GM23338 (cell line): ENCODE measurements around the gene HTRA1. TPM values are rescaled to one million over a fixed set of nuclear protein-coding genes. Genes with fewer than 3 reads are reported as not detected.

Experiments
- ATAC-seq: fragments of 200-7000 bp; cut with Tn5 transposase; 3 replicates; pipeline ENCODE4 v1.9.1; 2020
- DNase-seq: peaks from one replicate; pipeline ENCODE4 v3.0.0-alpha.2; 2015; ENCODE audit warnings: low spot score
- H2AFZ ChIP-seq: fragments of 200-600 bp; sonication (generic); 2 replicates; pipeline ENCODE4 v1.8.0; 2016; ENCODE audit warnings: antibody characterized with exemption, mild to moderate bottlenecking, moderate library complexity
- H3F3A ChIP-seq: fragments of 200-600 bp; sonication (generic); replicated peaks from 2 replicates; pipeline ENCODE4 v1.8.0; 2017; ENCODE audit warnings: antibody characterized with exemption, mixed run types, low read depth
- H3K27ac ChIP-seq: fragments of 200-600 bp; sonication (generic); 2 replicates; pipeline ENCODE4 v1.6.1; 2016; ENCODE audit warnings: low read depth
- H3K27me3 ChIP-seq: fragments of 200-600 bp; sonication (generic); 2 replicates; pipeline ENCODE4 v1.8.0; 2016; ENCODE audit warnings: mild to moderate bottlenecking, mixed run types, moderate library complexity; ENCODE audit not compliant: insufficient read depth
- H3K36me3 ChIP-seq: fragments of 200-600 bp; sonication (generic); 2 replicates; pipeline ENCODE4 v1.8.0; 2016; ENCODE audit warnings: mild to moderate bottlenecking; ENCODE audit not compliant: insufficient read depth
- H3K4me1 ChIP-seq: fragments of 200-600 bp; sonication (generic); 2 replicates; pipeline ENCODE4 v1.8.0; 2016; ENCODE audit warnings: mild to moderate bottlenecking, moderate library complexity; ENCODE audit not compliant: insufficient read depth
- H3K4me2 ChIP-seq: fragments of 200-600 bp; sonication (generic); 2 replicates; pipeline ENCODE4 v1.7.1; 2017; ENCODE audit warnings: mixed run types
- H3K4me3 ChIP-seq: fragments of 200-600 bp; sonication (generic); 2 replicates; pipeline ENCODE4 v1.6.1; 2016; ENCODE audit warnings: mixed run types
- H3K79me2 ChIP-seq: fragments of 200-600 bp; sonication (generic); replicated peaks from 2 replicates; pipeline ENCODE4 v1.8.0; 2017; ENCODE audit warnings: mild to moderate bottlenecking; ENCODE audit not compliant: insufficient read depth
- H3K9me2 ChIP-seq: fragments of 200-600 bp; sonication (generic); 2 replicates; pipeline ENCODE4 v1.8.0; 2017; ENCODE audit not compliant: insufficient read depth
- H4K20me1 ChIP-seq: fragments of 200-600 bp; sonication (generic); replicated peaks from 2 replicates; pipeline ENCODE4 v1.8.0; 2017; ENCODE audit warnings: mild to moderate bottlenecking; ENCODE audit not compliant: insufficient read depth
- H3K27ac Mint-ChIP-seq: 2 replicates; pipeline ENCODE4 v1.8.0; 2020; ENCODE audit warnings: inconsistent platforms, mild to moderate bottlenecking, moderate library complexity, mixed read lengths
- H3K27me3 Mint-ChIP-seq: 3 replicates; pipeline ENCODE4 v1.8.0; 2022; ENCODE audit warnings: low read depth, mild to moderate bottlenecking, moderate library complexity, mixed read lengths, inconsistent platforms; ENCODE audit not compliant: insufficient read depth, poor library complexity
- H3K36me3 Mint-ChIP-seq: 3 replicates; pipeline ENCODE4 v1.8.0; 2021; ENCODE audit warnings: low read depth, mild to moderate bottlenecking, inconsistent platforms, moderate library complexity, mixed read lengths
- H3K4me1 Mint-ChIP-seq: 3 replicates; pipeline ENCODE4 v1.8.0; 2020; ENCODE audit warnings: mild to moderate bottlenecking, inconsistent platforms, mixed read lengths
- H3K4me3 Mint-ChIP-seq: 3 replicates; pipeline ENCODE4 v1.8.0; 2021; ENCODE audit warnings: moderate library complexity, mild to moderate bottlenecking, inconsistent platforms, mixed read lengths
- H3K9me3 Mint-ChIP-seq: 3 replicates; pipeline ENCODE4 v1.8.0; 2020; ENCODE audit warnings: moderate library complexity, mild to moderate bottlenecking, inconsistent platforms, mixed read lengths
- CREB1 ChIP-seq: fragments of 250-450 bp; sonication (Bioruptor Pico); IDR thresholded peaks from 2 replicates; pipeline ENCODE4 v1.5.0; 2020; ENCODE audit warnings: low read depth, mild to moderate bottlenecking, moderate library complexity
- EZH2 ChIP-seq: fragments of 200-600 bp; sonication (generic); IDR thresholded peaks from one replicate; pipeline ENCODE4 v1.8.0; 2017; ENCODE audit warnings: antibody characterized with exemption, mild to moderate bottlenecking, low read depth; ENCODE audit not compliant: unreplicated experiment
- EZH2phosphoT487 ChIP-seq: fragments of 200-600 bp; sonication (generic); IDR thresholded peaks from one replicate; pipeline ENCODE4 v1.8.1; 2018; ENCODE audit warnings: antibody characterized with exemption; ENCODE audit not compliant: unreplicated experiment
- JUNB ChIP-seq: IDR thresholded peaks from one replicate; pipeline ENCODE4 v1.6.1; 2016; ENCODE audit warnings: antibody characterized with exemption; ENCODE audit not compliant: unreplicated experiment
- POLR2AphosphoS5 ChIP-seq: IDR thresholded peaks from 2 replicates; pipeline ENCODE4 v1.6.1; 2016; ENCODE audit warnings: antibody characterized with exemption, low read depth
- REST ChIP-seq: IDR thresholded peaks from one replicate; pipeline ENCODE4 v1.6.1; 2018; ENCODE audit warnings: antibody characterized with exemption; ENCODE audit not compliant: unreplicated experiment
- ZNF114 ChIP-seq: fragments of 250-450 bp; sonication (Bioruptor Pico); IDR thresholded peaks from 2 replicates; pipeline ENCODE4 v1.5.0; 2020; ENCODE audit warnings: mild to moderate bottlenecking, moderate library complexity
- polyA plus RNA-seq: library from polyadenylated mRNA; unstranded; fragments of >200 nt; fragmentation: Nextera tagmentation; extraction: Ambion mirVana; gene quantifications from 2 replicates; pipeline ENCODE4 v1.2.1, GENCODE V29; 2016
- total RNA-seq: library from RNA; depleted of rRNA; stranded (reverse); fragments of >200 nt; shearing (Covaris generic); gene quantifications from 2 replicates; pipeline ENCODE4 v1.2.3, GENCODE V29; 2014
- TF ChIP-seq, protein P1 (sequence below): fragments of 250-450 bp; sonication (Bioruptor Pico); IDR thresholded peaks from 2 replicates; pipeline ENCODE4 v1.5.0; 2020; ENCODE audit warnings: mild to moderate bottlenecking, moderate library complexity
- TF ChIP-seq, protein P2 (sequence below): IDR thresholded peaks from 2 replicates; pipeline ENCODE4 v1.6.1; 2016; ENCODE audit warnings: antibody characterized with exemption
- TF ChIP-seq, protein P3 (sequence below), 2 experiments: fragments of 200-600 bp in 1 of 2; sonication (generic) in 1 of 2; conservative IDR thresholded peaks; 2 replicates each; pipeline versions ENCODE4 v1.5.1 to v1.6.1; 2016 to 2017; ENCODE audit warnings: antibody characterized with exemption in 2 of 2, low read depth in 2 of 2, mild to moderate bottlenecking in 2 of 2, moderate library complexity in 1 of 2

HTRA1 gene
- total and polyA plus RNA-seq, 2 experiments from 2014 or later, result 8.1 to 16.1 TPM

DNA sequence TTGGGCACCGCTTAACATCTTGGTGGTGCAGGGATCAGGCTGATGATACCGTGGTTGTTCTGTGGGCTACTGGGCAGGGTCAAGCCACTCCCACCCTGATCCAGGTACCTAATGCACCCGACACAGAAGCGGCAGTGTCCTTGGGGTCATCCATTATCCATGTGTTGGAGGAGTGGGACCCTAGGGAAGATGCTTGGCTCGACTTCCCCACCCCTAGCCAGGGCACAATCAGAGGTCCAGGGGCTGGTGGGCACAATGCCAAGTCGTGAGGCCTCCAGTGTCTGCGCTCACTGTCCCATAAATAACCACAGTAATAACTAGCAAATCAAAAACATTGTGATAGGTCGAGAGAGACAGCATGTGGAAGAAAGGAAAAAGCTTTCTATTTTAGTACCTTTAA is 37.7 kb downstream of the HTRA1 start:
- Mint-ChIP-seq H3K9me3 (no peaks in the 10 kb centered on the region), H3K4me1 (peaks cover 4% of the 10 kb centered on the region; the same call in 2 of the 3 replicates), H3K27ac (no peak overlapping the region), H3K27me3 (peaks cover 2% of the 10 kb centered on the region), H3K36me3 (no peaks in the 10 kb centered on the region), H3K4me3 (no peak overlapping the region)
- Histone ChIP-seq H3K36me3 (no peaks in the 10 kb centered on the region), H3K27ac (no peak overlapping the region), H3F3A (no peaks in the 10 kb centered on the region), H3K4me1 (0 out of 2 replicates have a peak, but pooled peaks cover 4% of the 10 kb centered on the region), H4K20me1 (no peaks in the 10 kb centered on the region), H3K4me3 (no peak overlapping the region), H3K27me3 (no peaks in the 10 kb centered on the region), H3K79me2 (no peaks in the 10 kb centered on the region), H3K9me2 (no peaks in the 10 kb centered on the region), H2AFZ (no peak overlapping the region), H3K4me2 (no peak overlapping the region)
- ATAC-seq, result no peak
- DNase-seq, result no peak
- TF ChIP-seq, protein P1, sequence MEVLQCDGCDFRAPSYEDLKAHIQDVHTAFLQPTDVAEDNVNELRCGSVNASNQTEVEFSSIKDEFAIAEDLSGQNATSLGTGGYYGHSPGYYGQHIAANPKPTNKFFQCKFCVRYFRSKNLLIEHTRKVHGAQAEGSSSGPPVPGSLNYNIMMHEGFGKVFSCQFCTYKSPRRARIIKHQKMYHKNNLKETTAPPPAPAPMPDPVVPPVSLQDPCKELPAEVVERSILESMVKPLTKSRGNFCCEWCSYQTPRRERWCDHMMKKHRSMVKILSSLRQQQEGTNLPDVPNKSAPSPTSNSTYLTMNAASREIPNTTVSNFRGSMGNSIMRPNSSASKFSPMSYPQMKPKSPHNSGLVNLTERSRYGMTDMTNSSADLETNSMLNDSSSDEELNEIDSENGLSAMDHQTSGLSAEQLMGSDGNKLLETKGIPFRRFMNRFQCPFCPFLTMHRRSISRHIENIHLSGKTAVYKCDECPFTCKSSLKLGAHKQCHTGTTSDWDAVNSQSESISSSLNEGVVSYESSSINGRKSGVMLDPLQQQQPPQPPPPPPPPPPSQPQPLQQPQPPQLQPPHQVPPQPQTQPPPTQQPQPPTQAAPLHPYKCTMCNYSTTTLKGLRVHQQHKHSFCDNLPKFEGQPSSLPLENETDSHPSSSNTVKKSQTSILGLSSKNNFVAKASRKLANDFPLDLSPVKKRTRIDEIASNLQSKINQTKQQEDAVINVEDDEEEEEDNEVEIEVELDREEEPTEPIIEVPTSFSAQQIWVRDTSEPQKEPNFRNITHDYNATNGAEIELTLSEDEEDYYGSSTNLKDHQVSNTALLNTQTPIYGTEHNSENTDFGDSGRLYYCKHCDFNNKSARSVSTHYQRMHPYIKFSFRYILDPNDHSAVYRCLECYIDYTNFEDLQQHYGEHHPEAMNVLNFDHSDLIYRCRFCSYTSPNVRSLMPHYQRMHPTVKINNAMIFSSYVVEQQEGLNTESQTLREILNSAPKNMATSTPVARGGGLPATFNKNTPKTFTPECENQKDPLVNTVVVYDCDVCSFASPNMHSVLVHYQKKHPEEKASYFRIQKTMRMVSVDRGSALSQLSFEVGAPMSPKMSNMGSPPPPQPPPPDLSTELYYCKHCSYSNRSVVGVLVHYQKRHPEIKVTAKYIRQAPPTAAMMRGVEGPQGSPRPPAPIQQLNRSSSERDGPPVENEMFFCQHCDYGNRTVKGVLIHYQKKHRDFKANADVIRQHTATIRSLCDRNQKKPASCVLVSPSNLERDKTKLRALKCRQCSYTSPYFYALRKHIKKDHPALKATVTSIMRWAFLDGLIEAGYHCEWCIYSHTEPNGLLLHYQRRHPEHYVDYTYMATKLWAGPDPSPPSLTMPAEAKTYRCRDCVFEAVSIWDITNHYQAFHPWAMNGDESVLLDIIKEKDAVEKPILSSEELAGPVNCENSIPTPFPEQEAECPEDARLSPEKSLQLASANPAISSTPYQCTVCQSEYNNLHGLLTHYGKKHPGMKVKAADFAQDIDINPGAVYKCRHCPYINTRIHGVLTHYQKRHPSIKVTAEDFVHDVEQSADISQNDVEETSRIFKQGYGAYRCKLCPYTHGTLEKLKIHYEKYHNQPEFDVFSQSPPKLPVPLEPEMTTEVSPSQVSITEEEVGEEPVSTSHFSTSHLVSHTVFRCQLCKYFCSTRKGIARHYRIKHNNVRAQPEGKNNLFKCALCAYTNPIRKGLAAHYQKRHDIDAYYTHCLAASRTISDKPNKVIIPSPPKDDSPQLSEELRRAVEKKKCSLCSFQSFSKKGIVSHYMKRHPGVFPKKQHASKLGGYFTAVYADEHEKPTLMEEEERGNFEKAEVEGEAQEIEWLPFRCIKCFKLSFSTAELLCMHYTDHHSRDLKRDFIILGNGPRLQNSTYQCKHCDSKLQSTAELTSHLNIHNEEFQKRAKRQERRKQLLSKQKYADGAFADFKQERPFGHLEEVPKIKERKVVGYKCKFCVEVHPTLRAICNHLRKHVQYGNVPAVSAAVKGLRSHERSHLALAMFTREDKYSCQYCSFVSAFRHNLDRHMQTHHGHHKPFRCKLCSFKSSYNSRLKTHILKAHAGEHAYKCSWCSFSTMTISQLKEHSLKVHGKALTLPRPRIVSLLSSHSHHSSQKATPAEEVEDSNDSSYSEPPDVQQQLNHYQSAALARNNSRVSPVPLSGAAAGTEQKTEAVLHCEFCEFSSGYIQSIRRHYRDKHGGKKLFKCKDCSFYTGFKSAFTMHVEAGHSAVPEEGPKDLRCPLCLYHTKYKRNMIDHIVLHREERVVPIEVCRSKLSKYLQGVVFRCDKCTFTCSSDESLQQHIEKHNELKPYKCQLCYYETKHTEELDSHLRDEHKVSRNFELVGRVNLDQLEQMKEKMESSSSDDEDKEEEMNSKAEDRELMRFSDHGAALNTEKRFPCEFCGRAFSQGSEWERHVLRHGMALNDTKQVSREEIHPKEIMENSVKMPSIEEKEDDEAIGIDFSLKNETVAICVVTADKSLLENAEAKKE, result no peak
- TF ChIP-seq CREB1 (CRISPR knock-in tag) (no peak), ZNF114 (CRISPR knock-in tag) (no peak), EZH2phosphoT487 (no peak), REST (no peak), POLR2AphosphoS5 (no peak), JUNB (no peak), EZH2 (no peak)
- TF ChIP-seq, protein P2, sequence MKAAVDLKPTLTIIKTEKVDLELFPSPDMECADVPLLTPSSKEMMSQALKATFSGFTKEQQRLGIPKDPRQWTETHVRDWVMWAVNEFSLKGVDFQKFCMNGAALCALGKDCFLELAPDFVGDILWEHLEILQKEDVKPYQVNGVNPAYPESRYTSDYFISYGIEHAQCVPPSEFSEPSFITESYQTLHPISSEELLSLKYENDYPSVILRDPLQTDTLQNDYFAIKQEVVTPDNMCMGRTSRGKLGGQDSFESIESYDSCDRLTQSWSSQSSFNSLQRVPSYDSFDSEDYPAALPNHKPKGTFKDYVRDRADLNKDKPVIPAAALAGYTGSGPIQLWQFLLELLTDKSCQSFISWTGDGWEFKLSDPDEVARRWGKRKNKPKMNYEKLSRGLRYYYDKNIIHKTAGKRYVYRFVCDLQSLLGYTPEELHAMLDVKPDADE, result no peak
- TF ChIP-seq, protein P3, sequence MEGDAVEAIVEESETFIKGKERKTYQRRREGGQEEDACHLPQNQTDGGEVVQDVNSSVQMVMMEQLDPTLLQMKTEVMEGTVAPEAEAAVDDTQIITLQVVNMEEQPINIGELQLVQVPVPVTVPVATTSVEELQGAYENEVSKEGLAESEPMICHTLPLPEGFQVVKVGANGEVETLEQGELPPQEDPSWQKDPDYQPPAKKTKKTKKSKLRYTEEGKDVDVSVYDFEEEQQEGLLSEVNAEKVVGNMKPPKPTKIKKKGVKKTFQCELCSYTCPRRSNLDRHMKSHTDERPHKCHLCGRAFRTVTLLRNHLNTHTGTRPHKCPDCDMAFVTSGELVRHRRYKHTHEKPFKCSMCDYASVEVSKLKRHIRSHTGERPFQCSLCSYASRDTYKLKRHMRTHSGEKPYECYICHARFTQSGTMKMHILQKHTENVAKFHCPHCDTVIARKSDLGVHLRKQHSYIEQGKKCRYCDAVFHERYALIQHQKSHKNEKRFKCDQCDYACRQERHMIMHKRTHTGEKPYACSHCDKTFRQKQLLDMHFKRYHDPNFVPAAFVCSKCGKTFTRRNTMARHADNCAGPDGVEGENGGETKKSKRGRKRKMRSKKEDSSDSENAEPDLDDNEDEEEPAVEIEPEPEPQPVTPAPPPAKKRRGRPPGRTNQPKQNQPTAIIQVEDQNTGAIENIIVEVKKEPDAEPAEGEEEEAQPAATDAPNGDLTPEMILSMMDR (conservative IDR thresholded peaks at IDR 0.05; ENCODE audit: low read depth in 2 of 2), result no peak
